Gastroesophageal sphincter (tissue), 4 donors: Measurements from ENCODE around the gene PLK1. TPM values are rescaled to one million over a fixed set of nuclear protein-coding genes. Genes with fewer than 3 reads are reported as not detected.

ENCODE experiments used
- ATAC-seq: fragments of 150-250 bp; one replicate; pipeline ENCODE4 v1.9.1; 2016; ENCODE audit warnings: mild to moderate bottlenecking, moderate library complexity
- H3K27ac ChIP-seq, 4 donors: fragments of 200-600 bp; sonication (generic) in 3 of 4; 1 replicate in 3 of 4; 2 replicates in 1 of 4; pipeline ENCODE4 v1.5.1; 2016 to 2019
- H3K27me3 ChIP-seq: fragments of 200-600 bp; sonication (generic); one replicate; pipeline ENCODE4 v1.5.1; 2019
- H3K36me3 ChIP-seq, 2 donors: fragments of 200-600 bp; sonication (generic); one replicate each; pipeline ENCODE4 v1.5.1; 2019; ENCODE audit warnings: control low read depth in 1 of 2
- H3K4me1 ChIP-seq, 3 donors: fragments of 200-600 bp; sonication (generic); 1 replicate in 2 of 3; 2 replicates in 1 of 3; pipeline ENCODE4 v1.5.1; 2016 to 2019; ENCODE audit warnings: control low read depth in 2 of 3
- H3K4me3 ChIP-seq, 2 donors: fragments of 200-600 bp; sonication (generic); one replicate each; pipeline ENCODE4 v1.5.1; 2019; ENCODE audit warnings: mild to moderate bottlenecking in 1 of 2, moderate library complexity in 1 of 2
- H3K9me3 ChIP-seq, 3 donors: fragments of 200-600 bp; sonication (generic); one replicate each; pipeline ENCODE4 v1.5.1; 2017 to 2019; ENCODE audit warnings: control low read depth in 2 of 3
- CTCF ChIP-seq, 4 experiments: fragments of 200-600 bp in 2 of 4; fragments of 450-650 bp in 2 of 4; sonication (generic) in 1 of 4; IDR thresholded peaks; one replicate each; pipeline ENCODE4 v1.5.1; 2017 to 2019; ENCODE audit warnings: antibody characterized with exemption in 4 of 4, mild to moderate bottlenecking in 2 of 4, moderate library complexity in 2 of 4
- EP300 ChIP-seq: sonication (generic); formaldehyde crosslinking; IDR thresholded peaks from one replicate; pipeline ENCODE4 v1.6.1; 2017; ENCODE audit warnings: antibody characterized with exemption, mild to moderate bottlenecking
- POLR2A ChIP-seq, 2 donors: fragments of 450-650 bp; IDR thresholded peaks; one replicate each; pipeline ENCODE4 v1.6.1; 2017; ENCODE audit warnings: antibody characterized with exemption in 2 of 2, mild to moderate bottlenecking in 2 of 2, moderate library complexity in 1 of 2
- POLR2AphosphoS5 ChIP-seq: sonication (generic); formaldehyde crosslinking; IDR thresholded peaks from one replicate; pipeline ENCODE4 v1.6.1; 2017; ENCODE audit warnings: antibody characterized with exemption
- WGBS, 2 donors: methylation state at CpG; one replicate each; pipeline ENCODE4 v1.1.5; 2018; ENCODE audit warnings: low coverage in 1 of 2; 5-methylcytosine and 5-hydroxymethylcytosine counted together
- total RNA-seq, 4 donors: library from RNA; depleted of rRNA; stranded (reverse); fragments of >200 nt; gene quantifications; one replicate each; pipeline ENCODE4 v1.1.0, GENCODE V29; 2016

The PLK1 gene
- total RNA-seq, 4 donors from 2014 or later: 0.94 to 3.3 (median 1.3) TPM

DNA sequence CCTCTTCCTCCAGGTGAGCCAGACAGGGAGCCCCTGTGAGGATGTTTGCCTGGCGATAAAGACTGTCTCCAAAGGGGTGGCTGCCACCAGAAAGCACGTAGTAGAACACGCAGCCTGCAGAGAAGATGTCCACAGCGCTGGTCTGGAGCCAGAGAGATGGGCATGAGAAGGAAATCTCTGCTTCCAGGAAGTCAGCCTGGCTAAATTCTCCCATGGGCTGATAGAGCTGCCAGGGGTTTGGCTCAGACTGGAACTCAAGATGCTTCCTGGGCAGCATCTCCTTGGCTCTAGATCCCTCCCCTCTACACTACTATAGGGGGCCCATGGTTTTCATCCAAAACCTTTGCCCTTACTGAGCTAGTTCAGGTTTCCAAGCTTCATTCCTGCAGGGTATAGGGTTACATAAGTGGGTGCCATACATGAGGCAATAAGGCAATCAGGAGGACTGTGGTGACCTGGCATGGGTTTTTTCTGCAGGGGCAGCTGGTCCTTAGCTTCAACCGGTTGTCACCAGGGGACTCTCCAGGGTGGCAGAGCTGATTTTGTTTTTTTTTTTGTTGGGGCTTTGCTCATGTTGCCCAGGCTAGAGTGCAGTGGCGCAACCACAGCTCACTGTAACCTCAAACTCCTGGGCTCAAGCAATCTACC is 13.6 kb downstream of the PLK1 start:
- WGBS, 2 donors: 79% methylated on average over 4 of the region's 6 CpGs; no CpG with 5 or more reads in 1 of the 2 donors
- peaks cover 0 to 10% (median 0%) of the 10 kb centered on the region in 3 donors for H3K4me1 ChIP-seq
- H3K27me3 ChIP-seq: no peaks in the 10 kb centered on the region
- no peaks in the 10 kb centered on the region for H3K9me3 ChIP-seq
- H3K4me3 ChIP-seq: no peak overlapping the region
- H3K27ac ChIP-seq: no peak overlapping the region
- no peak for ATAC-seq
- TF ChIP-seq CTCF (IDR thresholded peaks at IDR 0.05): no peak
- TF ChIP-seq POLR2A (IDR thresholded peaks at IDR 0.05): no peak
- peaks cover 0 to 41% of the 10 kb centered on the region in 2 donors for H3K36me3 ChIP-seq

DNA sequence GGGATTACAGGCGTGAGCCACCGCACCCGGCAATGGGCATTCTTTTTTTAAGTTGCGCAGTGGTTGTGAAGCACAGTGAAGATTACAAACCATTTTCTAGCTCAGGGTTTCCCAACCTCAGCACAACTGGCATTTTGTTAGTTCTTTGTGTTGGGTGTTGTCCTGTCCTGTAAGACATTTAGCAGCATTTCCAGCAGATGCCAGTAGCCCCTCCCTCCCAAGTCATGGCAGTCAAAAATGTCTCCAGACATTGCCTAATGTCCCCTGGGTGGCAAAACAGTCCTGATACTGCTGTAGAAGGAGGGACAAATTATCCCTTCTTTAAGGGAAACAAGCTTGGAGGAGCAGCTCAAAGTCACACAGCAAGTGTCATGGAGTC is 15.6 kb downstream of the PLK1 start:
- Histone ChIP-seq H3K27me3 (peaks cover 7% of the 10 kb centered on the region), H3K4me3 (no peak overlapping the region), H3K27ac (no peak overlapping the region), H3K9me3 (no peaks in the 10 kb centered on the region), H3K36me3 (peaks cover 0 to 22% of the 10 kb centered on the region in 2 donors), H3K4me1 (peaks cover 0 to 10% (median 0%) of the 10 kb centered on the region in 3 donors)
- TF ChIP-seq POLR2A (IDR thresholded peaks at IDR 0.05): no peak
- no peak for TF ChIP-seq CTCF (IDR thresholded peaks at IDR 0.05)
- TF ChIP-seq EP300: no peak
- no peak for TF ChIP-seq POLR2AphosphoS5
- ATAC-seq: no peak
- 94 to 100% methylated on average over 1 to 3 of the region's 4 CpGs for WGBS, 2 donors

- Histone ChIP-seq H3K4me1 (peaks cover 0 to 10% (median 0%) of the 10 kb centered on the region in 3 donors), H3K27ac (no peak overlapping the region), H3K27me3 (peaks cover 10% of the 10 kb centered on the region), H3K9me3 (no peaks in the 10 kb centered on the region), H3K4me3 (peak overlapping the region in 1 of 2 donors; percentile 26), H3K36me3 (peaks cover 0 to 16% of the 10 kb centered on the region in 2 donors)
- ATAC-seq: peak; percentile 28
- TF ChIP-seq POLR2A (IDR thresholded peaks at IDR 0.05) (no peak), EP300 (no peak), CTCF (IDR thresholded peaks at IDR 0.05) (no peak), POLR2AphosphoS5 (no peak)
- WGBS, 2 donors: 17% methylated on average over 13 of the region's 32 CpGs; no CpG with 5 or more reads in 1 of the 2 donors
Observed at GRCh38 chr16:23694644-23695373, 16.1 kb downstream of the PLK1 start.

GRCh38 chr16:23695756-23696155 is 17.1 kb downstream of the PLK1 start:
- 74 to 80% methylated on average over 2 to 10 of the region's 11 CpGs for WGBS, 2 donors
- TF ChIP-seq EP300 (no peak), POLR2AphosphoS5 (no peak), POLR2A (IDR thresholded peaks at IDR 0.05) (no peak), CTCF (IDR thresholded peaks at IDR 0.05) (no peak)
- H3K4me1 ChIP-seq: peaks cover 0 to 10% (median 0%) of the 10 kb centered on the region in 3 donors

More at GRCh38 chr16:23695756-23696155, 17.1 kb downstream of the PLK1 start:
- Histone ChIP-seq H3K4me3 (no peak overlapping the region), H3K9me3 (no peaks in the 10 kb centered on the region), H3K27me3 (peaks cover 17% of the 10 kb centered on the region), H3K27ac (no peak overlapping the region), H3K36me3 (peaks cover 0 to 7% of the 10 kb centered on the region in 2 donors)
- no peak for ATAC-seq
